Stimulated activated CD4-positive, alpha-beta T cell treated with anti-CD3 and anti-CD28 coated beads, Interleukin-1b, Interleukin-23, amount 100 ng/mL, for 1 hour (primary cell): Measurements from ENCODE around the gene APBA1.

Experiments used
- DNase-seq, 2 donors: peaks; one replicate each; pipeline ENCODE4 v3.0.0-alpha.2; 2020; ENCODE audit warnings: low read depth in 2 of 2

The APBA1 gene

DNA sequence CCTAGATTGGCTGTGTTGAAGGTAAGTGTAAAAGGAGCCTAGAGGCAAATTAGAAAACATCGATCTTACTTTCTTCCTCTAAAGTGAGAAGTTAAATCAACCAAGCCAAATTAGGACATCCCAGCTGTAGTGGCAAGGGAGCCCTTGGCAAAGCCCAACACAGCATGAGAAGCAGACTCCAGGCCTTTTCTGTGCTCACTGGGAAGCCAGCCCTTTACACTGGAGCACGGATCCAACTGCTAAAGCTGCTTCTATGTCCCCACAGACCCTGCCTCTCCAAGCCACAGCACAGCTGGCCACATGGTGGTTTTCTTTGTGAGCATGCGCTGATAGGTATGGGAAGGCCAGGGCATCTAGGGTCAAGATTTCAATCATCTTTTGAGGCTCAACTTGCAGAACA lies 94.1 kb downstream of the APBA1 start:
- no peak for DNase-seq

DNA sequence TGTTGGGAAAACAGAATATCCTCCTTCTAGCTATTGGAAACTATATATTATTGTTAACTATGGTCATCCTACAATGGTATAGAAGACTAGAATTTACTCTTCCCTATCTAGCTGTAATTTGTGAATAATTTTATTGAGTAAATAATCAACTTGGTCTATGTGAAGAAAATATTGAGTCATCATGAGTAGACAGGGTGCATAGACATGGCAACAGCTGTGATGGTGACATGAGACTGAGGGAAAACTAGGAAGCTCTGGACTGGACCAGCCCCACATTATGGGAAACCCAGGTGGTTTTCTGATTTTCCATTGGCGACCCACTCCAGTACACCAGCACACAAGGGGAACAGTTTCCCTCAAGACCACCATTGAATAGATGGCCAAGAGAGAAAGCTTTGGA lies 95.0 kb downstream of the APBA1 start:
- no peak for DNase-seq

DNA sequence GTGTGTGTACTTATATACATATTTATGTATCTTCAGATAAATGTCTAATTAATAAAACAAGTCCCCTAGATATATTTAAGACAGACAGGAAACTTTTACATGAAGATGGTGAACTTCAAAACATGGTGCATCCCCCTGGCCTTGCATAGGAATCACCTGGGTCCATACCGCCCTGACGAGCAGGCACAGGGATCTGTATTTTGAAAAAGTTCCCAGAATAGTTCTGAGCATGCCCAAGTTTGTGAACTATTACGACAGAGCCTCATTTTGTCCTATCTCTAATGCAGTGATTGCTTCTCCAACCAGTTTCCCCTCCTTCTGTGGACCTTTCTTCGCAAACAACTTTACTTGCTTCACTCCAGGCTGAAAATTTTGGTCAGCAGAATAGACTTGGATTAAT lies 98.1 kb downstream of the APBA1 start:
- no peak for DNase-seq

DNA sequence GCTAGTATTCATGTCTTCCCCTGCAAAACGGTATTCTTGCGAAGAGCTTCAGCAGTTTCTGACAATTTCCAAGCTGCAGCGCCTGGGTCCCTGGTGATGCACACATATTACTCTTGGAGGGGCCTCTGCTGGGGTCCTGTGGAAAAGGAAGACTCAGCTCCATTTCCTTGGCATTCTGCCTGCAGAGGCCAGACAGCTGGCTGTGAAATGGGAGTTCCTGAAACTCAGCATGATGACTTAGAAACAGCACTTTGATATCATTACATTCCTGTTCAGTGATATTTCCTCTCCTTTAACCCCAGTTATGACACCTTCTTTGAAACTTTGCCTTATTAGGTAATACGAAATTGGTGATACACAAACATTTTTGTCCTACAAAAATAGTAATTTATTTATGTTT lies 98.5 kb downstream of the APBA1 start:
- DNase-seq: no peak

DNA sequence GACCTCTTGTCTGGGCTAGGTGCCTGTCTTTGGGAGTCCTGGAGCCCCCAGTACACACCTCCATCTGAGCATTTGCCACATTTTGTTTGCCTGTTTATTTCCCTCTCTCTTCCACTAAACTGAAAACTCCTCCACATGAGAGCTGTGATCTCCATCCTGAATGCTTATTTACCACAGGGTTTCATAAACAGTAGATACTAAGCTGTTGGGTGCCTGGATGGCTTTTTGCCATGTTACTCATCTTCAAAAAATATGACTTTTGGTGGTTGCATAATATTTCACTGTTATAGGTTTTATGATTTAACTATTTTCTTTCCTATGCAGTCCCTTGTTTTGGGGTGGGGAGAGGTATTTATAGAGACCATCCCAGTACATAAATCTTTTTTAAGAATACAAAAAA lies 99.6 kb downstream of the APBA1 start:
- no peak for DNase-seq

DNA sequence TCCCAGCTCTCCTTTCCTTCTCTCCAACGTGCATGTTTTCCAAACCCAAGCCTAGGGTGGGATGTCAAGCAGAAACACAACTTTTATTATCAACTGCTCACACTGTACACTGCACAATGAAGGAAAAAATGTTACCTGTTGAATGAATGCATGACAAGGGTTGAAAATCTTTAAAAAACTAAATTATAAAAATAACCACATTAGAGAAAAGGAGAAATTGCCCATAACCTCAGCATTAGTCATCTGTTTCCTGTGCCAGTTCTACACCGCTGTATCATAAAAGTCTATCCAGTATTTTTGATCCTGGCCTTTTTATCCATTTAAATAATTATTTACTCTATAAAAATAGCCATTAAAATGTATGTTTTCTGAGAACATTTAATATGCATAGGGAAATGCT lies 101.1 kb downstream of the APBA1 start:
- no peak for DNase-seq

DNA sequence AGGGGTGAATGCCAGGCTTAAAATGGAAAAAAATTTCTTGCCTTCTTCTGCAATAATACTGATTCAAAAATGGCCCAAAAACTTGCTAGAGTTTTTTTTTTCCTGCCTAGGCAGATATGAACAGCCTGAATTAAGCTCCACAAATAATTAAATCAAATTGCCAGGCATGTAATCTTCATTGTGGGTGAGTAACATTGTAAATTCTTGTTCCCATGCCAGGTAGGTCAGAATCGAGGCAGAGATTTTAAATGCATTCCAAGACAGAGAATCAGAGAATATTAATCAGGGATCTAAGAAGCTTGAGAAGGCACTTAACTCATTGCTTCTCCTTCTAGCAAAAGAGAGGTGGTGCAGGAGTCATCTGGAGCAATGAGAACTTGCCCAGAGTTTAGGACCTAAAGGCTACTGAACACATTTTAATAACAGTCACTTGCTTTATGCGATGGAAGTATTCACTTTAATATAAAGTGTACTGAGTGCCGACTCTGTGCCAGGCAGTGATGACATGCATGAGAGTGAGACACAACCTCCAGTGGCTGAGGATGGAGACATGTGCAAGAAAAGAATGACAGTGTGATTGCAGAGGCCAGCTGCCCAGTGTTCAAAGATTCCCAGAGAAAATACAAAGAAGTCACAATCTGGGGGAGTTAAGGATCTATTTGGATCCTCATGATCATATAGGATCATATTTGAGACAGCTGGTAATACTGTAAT lies 102.3 kb downstream of the APBA1 start:
- no peak for DNase-seq

DNA sequence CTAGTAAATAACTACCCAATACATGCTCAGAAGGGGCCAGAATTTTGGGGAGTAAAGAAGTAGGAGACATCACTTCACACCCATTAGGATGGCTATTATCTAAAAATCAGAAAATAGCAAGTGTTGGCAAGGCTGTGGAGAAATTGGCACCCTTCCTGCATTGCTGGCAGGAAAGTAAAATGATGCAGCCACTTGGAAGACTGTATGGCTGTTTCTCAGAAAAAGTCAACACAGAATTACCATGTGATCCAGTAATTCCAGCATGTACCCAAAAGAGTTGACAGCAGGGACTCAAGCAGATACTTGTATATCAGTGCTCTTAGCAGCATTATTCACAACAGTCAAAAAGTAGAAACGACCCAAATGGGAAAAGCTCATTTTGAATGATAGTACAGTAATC lies 107.6 kb downstream of the APBA1 start:
- no peak for DNase-seq

DNA sequence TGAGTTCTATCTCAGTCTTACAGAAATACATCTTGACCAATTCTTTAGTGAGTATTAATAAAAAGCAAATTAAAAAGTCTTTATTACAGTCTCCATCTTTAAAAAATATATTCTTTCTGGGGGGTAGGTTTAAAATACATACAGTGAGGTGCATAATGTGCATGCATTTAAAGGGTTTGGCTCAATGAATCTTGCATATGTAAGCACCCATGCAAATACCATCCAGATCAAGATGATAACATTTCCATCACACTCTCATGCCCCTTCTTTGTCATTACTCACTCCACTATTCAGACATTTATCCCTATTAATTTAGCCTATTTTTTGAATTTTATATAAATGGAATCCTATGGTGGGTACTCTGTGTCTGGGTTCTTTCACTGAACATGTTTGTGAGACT lies 113.0 kb downstream of the APBA1 start:
- no peak for DNase-seq

DNA sequence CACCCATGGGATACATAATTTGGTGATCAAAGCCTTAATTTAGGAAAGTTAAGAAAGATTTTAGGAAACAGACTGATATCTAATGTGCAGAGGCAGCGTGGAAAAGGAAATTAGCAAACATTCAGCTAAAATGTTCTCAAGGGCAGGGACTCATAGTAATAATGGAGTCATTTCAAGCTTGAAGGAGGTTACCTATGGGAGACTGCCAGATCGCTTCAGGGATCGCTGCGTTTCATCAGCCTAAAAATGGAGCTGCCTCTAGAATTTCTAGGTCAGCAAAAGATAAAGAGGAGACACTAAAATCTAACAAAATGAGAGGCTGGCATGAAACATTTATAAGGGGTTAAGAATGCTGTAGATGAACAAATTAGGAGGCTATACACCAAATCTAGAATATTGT lies 115.5 kb downstream of the APBA1 start:
- no peak for DNase-seq

DNA sequence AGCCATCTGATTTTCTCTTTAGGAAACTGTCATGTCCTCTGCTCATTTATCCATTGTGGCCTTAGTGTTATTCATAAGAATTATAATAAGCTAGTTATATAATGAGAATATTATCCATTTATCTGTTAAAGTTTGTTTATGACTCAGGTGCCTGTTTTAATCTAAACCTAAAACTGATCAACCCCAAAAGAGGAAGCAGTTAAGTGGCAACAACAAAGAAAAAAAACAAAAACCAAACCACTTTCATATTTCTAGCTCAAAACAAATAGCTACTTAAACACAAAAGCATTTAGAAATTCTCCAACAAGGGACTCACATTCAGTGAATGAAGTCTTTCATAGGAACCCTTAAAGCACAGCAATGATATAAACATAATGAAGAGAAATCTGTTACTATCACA lies 116.4 kb downstream of the APBA1 start:
- no peak for DNase-seq

DNA sequence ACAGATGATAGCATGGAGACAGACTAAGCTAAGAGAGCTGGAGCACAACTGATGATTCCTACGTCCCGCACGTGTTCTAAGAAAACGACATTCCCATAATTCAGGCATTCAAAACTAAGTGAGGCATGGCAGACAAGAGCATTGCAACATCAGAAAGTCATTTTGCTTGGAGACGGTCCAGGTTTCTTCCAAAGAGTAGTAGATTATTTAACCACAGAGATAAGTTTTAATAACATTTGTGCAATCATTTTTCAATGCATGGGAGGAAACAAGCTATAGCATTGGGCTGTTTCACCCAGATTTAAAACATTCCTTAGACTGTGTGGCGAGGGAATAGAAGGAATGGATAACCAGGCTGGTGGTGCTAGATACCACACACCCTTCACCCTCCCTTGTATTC lies 117.2 kb downstream of the APBA1 start:
- DNase-seq: no peak

DNA sequence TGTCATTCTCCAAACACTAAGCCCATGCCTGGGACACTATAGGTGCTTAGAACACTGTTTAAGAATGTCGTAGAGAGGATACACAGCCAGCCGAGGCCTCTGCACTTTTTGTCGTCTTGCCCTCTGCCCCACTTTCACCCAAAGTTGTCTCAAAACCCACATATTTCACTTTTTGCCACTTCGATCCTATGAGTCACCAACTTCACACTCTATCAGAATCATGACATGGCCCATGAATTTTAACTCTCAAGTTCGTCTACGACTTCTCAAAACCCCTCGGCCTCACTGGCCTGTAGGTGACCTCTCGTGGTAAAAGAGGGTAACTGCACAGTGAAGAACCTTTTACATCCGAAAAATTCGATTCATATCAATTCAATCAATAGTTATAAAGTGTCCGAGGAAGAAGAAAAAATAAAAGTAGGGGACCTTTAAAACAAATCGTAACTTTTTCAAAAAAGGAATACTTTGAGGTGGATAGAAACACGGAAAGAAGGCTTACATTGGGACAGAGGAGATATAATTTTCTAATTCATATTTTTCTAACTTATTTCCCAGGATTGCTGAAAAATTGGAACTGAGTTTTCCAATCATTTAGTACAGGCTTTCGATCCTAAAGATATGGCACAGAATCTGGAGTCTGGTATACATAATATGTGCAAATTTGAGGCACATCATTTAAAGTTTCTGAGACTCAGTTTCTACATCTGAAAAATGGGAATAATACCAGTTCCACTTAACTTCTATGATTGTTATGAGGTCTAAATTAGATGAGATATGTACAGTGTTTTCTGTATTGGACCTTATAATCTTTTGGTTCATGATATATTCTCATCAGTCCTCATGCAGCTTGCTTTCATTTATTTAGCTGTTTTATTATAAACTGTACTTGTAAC lies 122.6 kb downstream of the APBA1 start:
- DNase-seq: no peak

DNA sequence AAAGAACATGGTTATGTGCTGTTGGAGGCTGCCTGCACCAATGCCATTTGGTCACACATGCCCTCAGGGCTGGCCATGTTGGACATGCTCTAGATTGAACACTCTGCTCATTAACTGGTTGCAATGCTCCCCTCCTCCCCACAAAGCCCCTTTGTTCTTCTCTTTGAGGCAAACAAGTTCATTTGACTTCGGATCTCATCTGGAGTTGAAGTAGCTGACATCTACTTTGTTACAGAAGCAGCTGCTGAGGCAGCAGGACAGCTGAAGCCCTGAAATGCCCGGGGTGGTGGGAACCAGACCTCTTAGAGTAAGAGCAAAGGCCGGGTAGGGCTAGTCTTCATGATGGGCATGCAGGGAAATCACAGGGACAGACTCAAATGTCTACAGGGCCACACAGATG lies 123.5 kb downstream of the APBA1 start:
- DNase-seq: no peak

DNA sequence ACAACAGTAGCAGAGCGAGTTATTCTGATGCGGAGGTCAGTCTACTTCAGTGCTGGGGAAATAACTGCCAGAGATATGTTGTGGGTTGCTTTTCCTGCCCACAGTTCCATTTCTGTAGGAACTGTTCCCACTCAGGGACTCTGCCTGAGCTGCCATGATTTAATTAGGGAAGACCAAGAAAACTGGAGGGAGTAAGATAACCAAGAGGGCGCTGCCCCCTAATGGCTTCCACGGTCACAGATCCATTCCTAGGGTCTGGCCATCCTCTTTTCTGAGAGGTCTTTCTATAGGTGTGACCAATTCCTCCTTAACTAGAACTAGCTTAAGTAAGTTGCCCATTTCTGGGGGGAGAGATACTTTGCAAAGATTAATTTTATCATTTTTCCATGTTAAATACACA lies 125.9 kb downstream of the APBA1 start:
- no peak for DNase-seq

DNA sequence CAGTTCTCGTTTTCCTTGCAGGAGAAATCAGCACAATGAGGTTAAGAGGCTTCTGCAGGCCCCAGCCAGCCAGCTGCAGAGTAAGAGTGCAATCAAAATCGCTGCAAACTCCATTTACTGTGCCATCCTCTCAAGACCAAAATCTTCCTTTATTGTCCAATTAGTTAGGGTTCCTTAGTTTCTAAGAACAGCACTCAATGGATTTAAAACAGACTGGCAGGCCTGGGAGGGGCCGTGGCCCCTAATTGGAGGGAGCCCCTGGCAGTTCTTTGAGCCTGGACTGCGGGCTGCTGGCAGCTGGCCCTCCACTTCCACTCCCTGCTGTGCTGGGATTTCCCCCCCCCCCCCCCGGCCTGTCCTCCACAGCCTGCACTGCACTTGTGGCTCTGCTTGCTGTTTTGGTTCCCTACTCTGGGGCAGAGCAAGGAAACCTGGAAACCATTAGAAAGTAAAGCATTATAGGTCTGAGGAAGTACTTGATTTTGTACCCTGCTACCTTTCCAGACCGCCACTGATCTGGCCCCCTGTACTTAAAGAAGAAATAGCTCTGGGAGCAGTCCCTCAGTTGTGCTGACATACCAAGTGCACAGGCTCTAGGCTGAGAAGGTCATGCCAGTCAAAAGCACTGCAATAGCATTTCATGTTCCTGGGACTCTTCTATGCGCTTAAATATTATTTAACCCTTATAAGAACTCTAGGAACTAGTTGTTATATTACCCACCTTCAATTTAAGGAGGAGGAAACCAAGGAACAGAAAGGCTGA lies 129.0 kb downstream of the APBA1 start:
- DNase-seq: no peak

DNA sequence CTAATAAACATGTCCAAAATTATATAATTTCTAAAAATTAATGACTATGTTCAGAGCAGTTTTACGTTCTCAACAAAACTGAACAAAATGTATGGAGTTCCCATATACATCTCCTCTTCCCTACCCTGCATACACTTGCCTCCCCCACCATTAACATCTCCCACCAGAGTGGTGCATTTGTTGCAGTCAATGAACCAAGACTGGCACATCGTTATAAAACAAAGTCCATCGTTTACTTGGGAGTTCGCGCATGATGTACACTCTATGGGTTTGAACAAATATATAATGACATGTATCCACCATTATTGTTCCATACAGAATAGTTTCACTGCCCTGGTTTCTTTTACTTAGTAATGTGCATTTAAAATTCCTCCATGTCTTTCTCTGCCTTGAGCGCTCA lies 130.1 kb downstream of the APBA1 start:
- no peak for DNase-seq

DNA sequence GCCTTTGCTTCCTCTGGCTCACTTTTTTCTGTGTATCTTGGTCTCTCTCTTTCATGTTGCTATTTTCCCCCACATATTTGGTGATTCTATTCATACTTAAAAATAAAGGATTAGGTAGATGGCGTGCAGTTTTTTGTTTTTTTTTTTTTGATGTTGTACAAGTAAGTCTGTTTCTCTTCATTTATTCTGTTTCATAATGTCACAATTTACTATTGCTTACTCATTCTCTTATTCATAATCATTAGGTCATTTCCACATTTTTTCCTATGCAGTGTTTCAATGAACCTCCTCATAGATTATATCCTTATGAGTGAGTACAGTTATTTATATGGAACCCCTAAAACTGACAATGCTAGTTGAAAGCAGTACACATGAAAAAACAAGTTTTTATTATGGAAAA lies 136.3 kb downstream of the APBA1 start:
- no peak for DNase-seq

DNA sequence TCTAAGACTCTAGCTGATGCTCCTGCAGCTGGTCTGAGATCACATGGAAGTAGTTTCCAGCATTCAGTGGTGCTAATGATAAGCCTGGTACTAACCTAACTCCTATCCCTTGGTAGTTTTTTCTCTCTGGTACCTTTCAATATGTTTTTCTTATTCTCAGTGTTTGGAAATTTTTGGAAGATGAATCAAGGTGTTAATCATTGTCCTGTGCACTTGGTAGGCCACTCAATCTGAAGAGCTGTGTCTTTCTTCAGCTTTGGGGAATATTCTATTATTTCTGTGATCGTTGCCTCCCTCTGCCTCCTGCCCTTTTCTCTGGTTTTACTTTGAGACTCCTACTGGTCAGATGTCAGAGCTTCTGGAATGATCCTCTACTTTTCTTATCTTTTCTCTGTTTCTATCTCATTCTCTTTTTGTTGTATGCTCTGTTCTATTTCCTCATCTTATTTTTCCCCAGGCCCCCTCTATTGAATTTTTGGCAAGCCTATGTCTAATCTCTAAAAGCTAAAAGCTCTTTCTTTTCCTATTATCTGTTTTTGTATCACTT lies 136.8 kb downstream of the APBA1 start:
- no peak for DNase-seq

DNA sequence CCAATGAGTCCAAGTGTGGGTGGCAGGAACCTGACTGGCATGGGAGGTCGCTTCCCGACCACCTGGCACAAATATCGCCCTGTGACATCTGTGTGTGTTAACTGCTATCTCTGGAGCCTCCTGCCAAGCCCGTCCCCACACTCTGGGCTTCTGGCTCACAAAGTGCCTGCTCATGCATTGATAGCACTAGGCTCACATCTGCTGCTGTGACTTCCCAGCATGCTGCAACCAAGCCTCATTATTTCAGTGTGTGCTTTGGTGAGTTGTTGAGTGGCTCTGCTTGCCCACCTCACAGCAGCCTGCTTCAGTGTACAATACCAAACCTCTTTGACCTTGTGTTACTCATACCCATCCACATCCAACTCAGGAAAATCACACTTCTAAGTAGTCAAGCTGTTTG lies 139.8 kb downstream of the APBA1 start:
- DNase-seq: no peak

DNA sequence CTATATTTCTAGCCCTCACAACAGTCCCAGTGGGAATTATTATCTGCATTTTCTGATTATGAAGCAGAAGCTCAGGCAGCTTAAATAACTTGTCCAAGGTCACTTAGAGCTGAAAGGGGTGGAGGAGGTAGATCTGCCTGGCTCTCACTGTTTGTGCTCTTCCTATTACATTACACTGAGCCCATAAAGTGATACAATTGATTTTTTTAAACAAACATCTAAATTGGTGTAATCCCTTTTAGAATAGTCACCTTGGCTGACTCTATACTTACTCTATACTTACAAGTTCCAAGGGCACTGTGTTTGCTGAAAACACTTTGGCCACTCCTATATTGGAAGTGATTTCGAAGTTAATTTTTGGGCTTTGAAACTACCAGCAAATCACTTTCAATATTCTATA lies 144.7 kb downstream of the APBA1 start:
- DNase-seq: no peak

DNA sequence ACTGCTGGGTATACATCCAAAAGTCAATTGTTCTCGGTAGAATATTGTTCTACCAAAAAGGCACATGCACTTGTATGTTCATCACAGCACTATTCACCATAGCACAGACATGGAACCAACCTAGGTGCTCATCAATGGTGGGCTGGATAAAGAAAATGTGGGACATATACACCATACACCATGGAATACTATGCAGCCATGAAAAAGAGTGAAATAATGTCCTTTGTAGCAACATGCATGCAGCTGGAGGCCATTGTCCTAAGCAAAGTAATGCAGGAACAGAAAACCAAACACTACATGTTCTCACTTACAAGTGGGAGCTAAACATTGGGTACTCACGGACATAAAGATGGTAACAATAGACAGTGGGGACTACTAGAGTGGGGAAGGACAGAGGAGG lies 145.5 kb downstream of the APBA1 start:
- DNase-seq: no peak
